ENCODE results near the gene LTV1. TPM values are rescaled to one million over a fixed set of nuclear protein-coding genes. Genes with fewer than 3 reads are reported as not detected.

The LTV1 gene
- total and polyA plus RNA-seq, 2 of the 8 experiments (the other 6 are each of a cell fraction or from before 2014, with no cell fraction given) = 8.0 to 46.9 TPM

DNA sequence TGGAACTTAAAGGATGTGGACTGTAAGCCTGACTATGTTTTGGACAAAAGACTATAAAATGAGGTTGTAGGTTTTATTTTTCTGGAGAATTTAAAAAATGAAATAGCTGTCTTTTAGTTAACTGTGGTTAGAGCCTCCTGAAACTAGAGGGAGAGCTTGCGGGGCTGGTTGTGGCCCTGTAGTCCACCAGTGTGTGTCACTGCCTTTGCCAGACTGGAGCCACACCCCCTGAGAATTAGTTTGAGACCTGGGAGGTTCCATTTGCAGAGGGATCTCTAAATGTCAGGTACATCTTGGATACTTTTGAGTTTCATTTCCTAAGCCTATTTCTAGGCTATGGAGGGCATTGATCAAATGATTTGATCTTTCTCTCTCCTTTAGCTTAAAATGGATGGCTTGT is 42.0 kb downstream of the LTV1 start:
- Histone ChIP-seq H4K91ac (replicated peaks; ENCODE audit: insufficient read length, low read length) (no peak overlapping the region), H3K4ac (replicated peaks; ENCODE audit: insufficient read length, low read depth, low read length) (no peak overlapping the region), H2AFZ (ENCODE audit: low read length) (no peak overlapping the region), H3K36me3 (ENCODE audit: control insufficient read depth in 2 of 4, insufficient read depth in 4 of 4, low read length in 3 of 4) (no peaks in the 10 kb centered on the region), H3K4me2 (ENCODE audit: insufficient read depth in 1 of 2, low read depth in 2 of 2, low read length in 2 of 2) (no peak overlapping the region), H4K8ac (ENCODE audit: extremely low read depth, insufficient read depth, low read length) (no peak overlapping the region), H3K79me2 (ENCODE audit: control insufficient read depth in 1 of 2, insufficient read depth in 2 of 2, low read length in 2 of 2) (no peaks in the 10 kb centered on the region), H3K79me1 (ENCODE audit: low read depth, low read length) (no peaks in the 10 kb centered on the region), H2BK120ac (replicated peaks; ENCODE audit: low read depth, low read length) (no peak overlapping the region), H3K4me3 (ENCODE audit: extremely low read depth in 1 of 4, insufficient read depth in 2 of 4, low read depth in 3 of 4, low read length in 4 of 4) (no peak overlapping the region), H3K9ac (replicated peaks in 1 of 4; ENCODE audit: extremely low read depth in 1 of 4, low read depth in 3 of 4, low read length in 3 of 4) (no peak overlapping the region), H3K56ac (replicated peaks; ENCODE audit: insufficient read length, low read depth, low read length) (no peak overlapping the region), H3K4me1 (replicated peaks in 1 of 4; ENCODE audit: control insufficient read depth in 3 of 4, insufficient read depth in 4 of 4, low read length in 3 of 4) (no peaks in the 10 kb centered on the region), H3K14ac (ENCODE audit: insufficient read length) (no peak overlapping the region), H3K27me3 (replicated peaks in 1 of 4; ENCODE audit: control insufficient read depth in 3 of 4, extremely low read depth in 1 of 4, insufficient read depth in 3 of 4, low read length in 3 of 4) (no peaks in the 10 kb centered on the region), H2AK5ac (ENCODE audit: low read depth, low read length) (no peak overlapping the region), H3K18ac (ENCODE audit: extremely low read depth, low read length) (no peak overlapping the region), H4K20me1 (replicated peaks in 1 of 2; ENCODE audit: control insufficient read depth in 1 of 2, insufficient read depth in 2 of 2, low read length in 2 of 2) (no peaks in the 10 kb centered on the region), H2BK20ac (ENCODE audit: low read length) (no peak overlapping the region), H4K5ac (ENCODE audit: insufficient read length, low read depth, low read length) (no peak overlapping the region), H3K9me3 (ENCODE audit: insufficient read depth in 2 of 2, low read depth in 1 of 2, low read length in 1 of 2) (no peaks in the 10 kb centered on the region), H2BK15ac (ENCODE audit: low read length) (no peak overlapping the region), H3K23ac (ENCODE audit: insufficient read length) (no peak overlapping the region), H2BK5ac (ENCODE audit: low read depth, low read length) (no peak overlapping the region), H3K23me2 (ENCODE audit: low read depth, low read length) (no peaks in the 10 kb centered on the region; the same call in 1 of the 2 replicates), H2BK12ac (ENCODE audit: low read depth, low read length) (no peak overlapping the region), H3K27ac (ENCODE audit: low read depth, low read length) (no peak overlapping the region)
- WGBS, 2 experiments (ENCODE audit: extremely low coverage in 1 of 2, insufficient coverage in 1 of 2, insufficient read length in 1 of 2, insufficient replicate concordance in 2 of 2, low coverage in 1 of 2, low lambda C conversion rate in 2 of 2, missing lambda C conversion rate in 1 of 2) = 74% methylated on average over 1 of the region's 1 CpG; no CpG with 5 or more reads in 1 of the 2 experiments
- no peak for DNase-seq (ENCODE audit: low read depth in 1 of 2, low spot score in 2 of 2)
- ChIA-PET CTCF (ENCODE audit: partially characterized antibody) (interaction anchor here (1.0 to 3.5 kb wide), 13 partner anchors 10 to 313 kb away, joined by 3 to 19 read pairs (median 4); no protein-coding TSS in a partner anchor), POLR2A (ENCODE audit: partially characterized antibody) (no interaction called here)
- TF ChIP-seq SIX5 (IDR thresholded peaks at IDR 0.05; ENCODE audit: low read depth, low read length) (no peak), ZNF274 (IDR thresholded peaks at IDR 0.05; ENCODE audit: borderline replicate concordance, extremely low read depth, low read length) (no peak), CHD2 (IDR thresholded peaks at IDR 0.05; ENCODE audit: low read length) (no peak)
- TF ChIP-seq, protein P1, sequence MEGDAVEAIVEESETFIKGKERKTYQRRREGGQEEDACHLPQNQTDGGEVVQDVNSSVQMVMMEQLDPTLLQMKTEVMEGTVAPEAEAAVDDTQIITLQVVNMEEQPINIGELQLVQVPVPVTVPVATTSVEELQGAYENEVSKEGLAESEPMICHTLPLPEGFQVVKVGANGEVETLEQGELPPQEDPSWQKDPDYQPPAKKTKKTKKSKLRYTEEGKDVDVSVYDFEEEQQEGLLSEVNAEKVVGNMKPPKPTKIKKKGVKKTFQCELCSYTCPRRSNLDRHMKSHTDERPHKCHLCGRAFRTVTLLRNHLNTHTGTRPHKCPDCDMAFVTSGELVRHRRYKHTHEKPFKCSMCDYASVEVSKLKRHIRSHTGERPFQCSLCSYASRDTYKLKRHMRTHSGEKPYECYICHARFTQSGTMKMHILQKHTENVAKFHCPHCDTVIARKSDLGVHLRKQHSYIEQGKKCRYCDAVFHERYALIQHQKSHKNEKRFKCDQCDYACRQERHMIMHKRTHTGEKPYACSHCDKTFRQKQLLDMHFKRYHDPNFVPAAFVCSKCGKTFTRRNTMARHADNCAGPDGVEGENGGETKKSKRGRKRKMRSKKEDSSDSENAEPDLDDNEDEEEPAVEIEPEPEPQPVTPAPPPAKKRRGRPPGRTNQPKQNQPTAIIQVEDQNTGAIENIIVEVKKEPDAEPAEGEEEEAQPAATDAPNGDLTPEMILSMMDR (IDR thresholded peaks at IDR 0.05; ENCODE audit: control extremely low read depth in 1 of 3, insufficient read depth in 1 of 3, low read depth in 1 of 3, low read length in 3 of 3) = 0 out of 4 replicates have a peak, but pooled peaks of 1 of the 3 experiments have one; percentile 10
- FAIRE-seq = peak; percentile 32

All from H1 (cell line).